Upper lobe of right lung (tissue), 1 donor: ENCODE data around the gene MUC5AC. TPM values are rescaled to one million over a fixed set of nuclear protein-coding genes. Genes with fewer than 3 reads are reported as not detected.
"Not testable (repeated sequence)": the region's sequence is repeated elsewhere in the genome, so short reads cannot be mapped to it uniquely, and the experiment has no call there.

Experiments
- ATAC-seq: fragments of 200-7000 bp; cut with Tn5 transposase; one replicate; pipeline ENCODE4 v1.9.1; 2020; ENCODE audit warnings: mild to moderate bottlenecking, moderate library complexity
- DNase-seq: peaks from one replicate; pipeline ENCODE4 v3.0.0-alpha.2; 2020
- H3K27ac ChIP-seq: fragments of 200-600 bp; one replicate; pipeline ENCODE4 v1.8.0; 2022
- H3K27me3 ChIP-seq: fragments of 200-600 bp; one replicate; pipeline ENCODE4 v1.8.0; 2022; ENCODE audit warnings: mild to moderate bottlenecking
- H3K36me3 ChIP-seq: fragments of 200-600 bp; one replicate; pipeline ENCODE4 v1.8.0; 2022
- H3K4me1 ChIP-seq: fragments of 200-600 bp; one replicate; pipeline ENCODE4 v1.8.0; 2022
- H3K4me3 ChIP-seq: fragments of 200-600 bp; one replicate; pipeline ENCODE4 v1.8.0; 2022; ENCODE audit warnings: mild to moderate bottlenecking
- H3K9me3 ChIP-seq: fragments of 200-600 bp; one replicate; pipeline ENCODE4 v1.8.0; 2022
- intact Hi-C: fragments of 100-400 bp; cut with DNase I; formaldehyde crosslinking; loops from one replicate; pipeline ENCODE4 v1.11.0; 2022
- total RNA-seq: library from RNA; stranded (reverse); fragmentation: NEBNext Ultra II Directional; extraction: Animal tissue kit (Norgen Biotek cat#: 25700); gene quantifications from one replicate; pipeline ENCODE4 v1.2.1, GENCODE V29; 2021
- TF ChIP-seq, protein P1 (sequence below): fragments of 200-600 bp; IDR thresholded peaks from one replicate; pipeline ENCODE4 v1.8.0; 2022; ENCODE audit warnings: antibody characterized with exemption
- donor health status: DM: no; HTN: yes; CAD: no; lungs with severe emphysema.

Gene MUC5AC
- total RNA-seq, 1 donor from 2014 or later = not detected

DNA sequence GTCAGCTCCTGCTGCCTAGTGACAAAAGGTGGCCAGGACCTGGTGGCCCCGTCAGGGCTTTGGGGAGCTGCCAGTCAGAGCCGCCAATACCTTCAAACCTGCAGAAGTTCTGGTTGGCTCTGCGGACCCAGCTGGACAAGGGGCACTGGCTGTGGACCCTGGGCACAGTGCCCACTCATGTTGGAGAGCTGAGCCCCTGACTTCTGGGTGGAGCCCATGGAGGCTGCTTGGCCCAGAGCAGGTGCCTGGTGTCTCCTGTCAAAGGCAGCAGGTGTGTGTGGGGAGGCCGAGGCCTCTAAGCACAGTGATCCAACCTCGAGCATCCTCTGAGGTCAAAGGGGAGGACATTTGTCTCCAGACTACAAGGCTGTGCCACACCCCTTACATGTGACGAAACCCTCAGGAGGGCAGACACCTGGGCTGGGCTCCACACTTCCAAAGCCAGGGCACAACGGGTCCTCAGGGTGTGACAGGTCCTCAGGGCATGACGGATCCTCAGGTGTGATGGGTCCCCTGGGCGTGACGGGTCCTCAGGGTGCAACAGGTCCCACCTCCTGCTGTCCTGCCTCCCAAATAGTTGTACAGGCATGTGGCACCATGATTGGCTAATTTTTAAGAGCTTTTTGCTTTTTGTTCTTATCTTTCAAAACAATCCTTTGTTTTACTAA lies 46.1 kb upstream of the MUC5AC start:
- H3K4me3 ChIP-seq = no peak overlapping the region
- DNase-seq (peak; percentile 29), ATAC-seq (no peak)
- H3K36me3 ChIP-seq = no peaks in the 10 kb centered on the region
- no peaks in the 10 kb centered on the region for H3K4me1 ChIP-seq
- no peaks in the 10 kb centered on the region for H3K9me3 ChIP-seq
- H3K27ac ChIP-seq = no peak overlapping the region
- H3K27me3 ChIP-seq = peaks cover 22% of the 10 kb centered on the region
- intact Hi-C loops = no loop called here
- TF ChIP-seq, protein P1, sequence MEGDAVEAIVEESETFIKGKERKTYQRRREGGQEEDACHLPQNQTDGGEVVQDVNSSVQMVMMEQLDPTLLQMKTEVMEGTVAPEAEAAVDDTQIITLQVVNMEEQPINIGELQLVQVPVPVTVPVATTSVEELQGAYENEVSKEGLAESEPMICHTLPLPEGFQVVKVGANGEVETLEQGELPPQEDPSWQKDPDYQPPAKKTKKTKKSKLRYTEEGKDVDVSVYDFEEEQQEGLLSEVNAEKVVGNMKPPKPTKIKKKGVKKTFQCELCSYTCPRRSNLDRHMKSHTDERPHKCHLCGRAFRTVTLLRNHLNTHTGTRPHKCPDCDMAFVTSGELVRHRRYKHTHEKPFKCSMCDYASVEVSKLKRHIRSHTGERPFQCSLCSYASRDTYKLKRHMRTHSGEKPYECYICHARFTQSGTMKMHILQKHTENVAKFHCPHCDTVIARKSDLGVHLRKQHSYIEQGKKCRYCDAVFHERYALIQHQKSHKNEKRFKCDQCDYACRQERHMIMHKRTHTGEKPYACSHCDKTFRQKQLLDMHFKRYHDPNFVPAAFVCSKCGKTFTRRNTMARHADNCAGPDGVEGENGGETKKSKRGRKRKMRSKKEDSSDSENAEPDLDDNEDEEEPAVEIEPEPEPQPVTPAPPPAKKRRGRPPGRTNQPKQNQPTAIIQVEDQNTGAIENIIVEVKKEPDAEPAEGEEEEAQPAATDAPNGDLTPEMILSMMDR = no peak

- H3K4me3 ChIP-seq = no peak overlapping the region
- intact Hi-C loops = no loop called here
- DNase-seq (peak; percentile 37), ATAC-seq (no peak)
- H3K4me1 ChIP-seq = no peaks in the 10 kb centered on the region
- TF ChIP-seq, protein P1 = no peak
- H3K9me3 ChIP-seq = no peaks in the 10 kb centered on the region
- peaks cover 15% of the 10 kb centered on the region for H3K27me3 ChIP-seq
- H3K36me3 ChIP-seq = no peaks in the 10 kb centered on the region
- no peak overlapping the region for H3K27ac ChIP-seq
These were observed 45.2 kb upstream of the MUC5AC start for GRCh38 chr11:1112351-1113191.

GRCh38 chr11:1113405-1114201 lies 44.1 kb upstream of the MUC5AC start:
- no peaks in the 10 kb centered on the region for H3K36me3 ChIP-seq
- H3K4me3 ChIP-seq = no peak overlapping the region
- TF ChIP-seq, protein P1 = no peak
- intact Hi-C loops = no loop called here
- H3K27ac ChIP-seq = no peak overlapping the region
- peaks cover 5% of the 10 kb centered on the region for H3K27me3 ChIP-seq
- no peaks in the 10 kb centered on the region for H3K4me1 ChIP-seq
- no peaks in the 10 kb centered on the region for H3K9me3 ChIP-seq
- peak; percentile 59 for DNase-seq
- no peak for ATAC-seq

GRCh38 chr11:1115292-1115691 lies 42.5 kb upstream of the MUC5AC start:
- H3K4me1 ChIP-seq, H3K4me3 ChIP-seq, ATAC-seq, intact Hi-C loops, H3K27me3 ChIP-seq, H3K27ac ChIP-seq, H3K36me3 ChIP-seq, H3K9me3 ChIP-seq: not testable (repeated sequence)
- peak; percentile 44 for DNase-seq

DNA sequence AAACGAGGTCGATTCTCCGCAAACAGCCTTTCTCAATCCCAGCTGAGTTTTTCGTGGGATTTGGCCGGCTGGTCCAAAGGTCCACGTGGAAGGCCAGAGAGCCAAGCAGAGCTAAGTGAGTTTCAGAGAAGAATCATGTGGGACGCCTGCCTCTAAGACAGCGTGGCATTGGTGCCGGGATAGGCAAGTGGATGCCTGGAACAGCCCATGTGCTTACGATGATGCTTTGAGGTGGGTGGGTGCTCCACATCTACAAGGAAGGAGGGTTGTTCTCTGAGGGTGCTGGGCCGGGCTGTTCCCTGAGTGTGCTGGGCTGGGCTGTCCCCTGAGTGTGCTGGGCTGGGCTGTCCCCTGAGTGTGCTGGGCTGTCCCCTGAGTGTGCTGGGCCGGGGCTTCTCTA lies 41.6 kb upstream of the MUC5AC start:
- peak; percentile 47 for DNase-seq
- no peaks in the 10 kb centered on the region for H3K9me3 ChIP-seq
- TF ChIP-seq, protein P1 = no peak
- intact Hi-C loops = no loop called here
- H3K4me1 ChIP-seq = no peaks in the 10 kb centered on the region
- no peaks in the 10 kb centered on the region for H3K36me3 ChIP-seq
- no peak overlapping the region for H3K4me3 ChIP-seq
- peaks cover 5% of the 10 kb centered on the region for H3K27me3 ChIP-seq
- H3K27ac ChIP-seq = no peak overlapping the region
- ATAC-seq = no peak
